GM12878 (cell line): ENCODE measurements around the gene CAPN10. TPM values are rescaled to one million over a fixed set of nuclear protein-coding genes. Genes with fewer than 3 reads are reported as not detected.

ENCODE experiments used
- ATAC-seq: fragments of 200-7000 bp; cut with Tn5 transposase; 3 replicates; pipeline ENCODE4 v1.9.1; 2020; ENCODE audit warnings: mild to moderate bottlenecking, moderate library complexity
- BruUV-seq: library from RNA; stranded (reverse); fragments of 400-500 nt; replicated peaks from 2 replicates; lab custom pipeline; 2021; lab: Mats Ljungman, UMichigan
- CTCF ChIA-PET: fragments of 300-600 bp; sonication (Branson Sonifier 250); formaldehyde crosslinking; extraction: SDS; loops from one replicate; lab custom pipeline; 2021; ENCODE audit warnings: inconsistent platforms; lab: Yijun Ruan, JAX
- POLR2A ChIA-PET: fragments of 350-600 bp; formaldehyde crosslinking; extraction: SDS; loops from one replicate; lab custom pipeline; 2021; ENCODE audit warnings: inconsistent platforms; lab: Charles Lee
- RAD21 ChIA-PET: fragments of 300-600 bp; sonication (Branson Sonifier 250); formaldehyde crosslinking; loops from one replicate; lab custom pipeline; 2023; ENCODE audit warnings: antibody characterized with exemption; ENCODE audit not compliant: unreplicated experiment; lab: Charles Lee
- SMC1A ChIA-PET: fragments of 300-600 bp; sonication (Branson Sonifier 250); formaldehyde crosslinking; loops from one replicate; lab custom pipeline; 2023; ENCODE audit not compliant: unreplicated experiment, uncharacterized antibody; lab: Charles Lee
- DNase-seq: peaks from one replicate; pipeline ENCODE4 v3.0.0-alpha.2; 2011; ENCODE audit warnings: low read depth, low spot score
- FAIRE-seq: peaks from 3 replicates; lab custom pipeline; 2011; peaks lifted over from hg19 to GRCh38; lab: Jason Lieb, UNC
- H2AFZ ChIP-seq: 2 replicates; pipeline ENCODE4 v1.6.0; 2011; ENCODE audit warnings: low read depth, low read length, control low read depth; ENCODE audit not compliant: control insufficient read depth
- H3K27ac ChIP-seq: 2 replicates; pipeline ENCODE4 v1.5.1; 2011; ENCODE audit warnings: control low read depth; ENCODE audit not compliant: control insufficient read depth, insufficient read depth
- H3K27me3 ChIP-seq, 2 experiments: replicated peaks in 1 of 2; 2 replicates each; pipeline versions ENCODE4 v1.6.0 to v1.6.1; 2011; ENCODE audit warnings: low read length in 1 of 2; ENCODE audit not compliant: control insufficient read depth in 2 of 2, insufficient read depth in 2 of 2
- H3K36me3 ChIP-seq, 2 experiments: 2 replicates each; pipeline ENCODE4 v1.5.1; 2011; ENCODE audit warnings: low read length in 1 of 2; ENCODE audit not compliant: control insufficient read depth in 2 of 2, insufficient read depth in 2 of 2
- H3K4me1 ChIP-seq: 2 replicates; pipeline ENCODE4 v1.6.1; 2011; ENCODE audit warnings: mild to moderate bottlenecking, low read length, moderate library complexity, mixed read lengths; ENCODE audit not compliant: control insufficient read depth, insufficient read depth
- H3K4me2 ChIP-seq: 2 replicates; pipeline ENCODE4 v1.6.0; 2011; ENCODE audit warnings: control low read depth; ENCODE audit not compliant: control insufficient read depth, insufficient read depth
- H3K4me3 ChIP-seq: fragments of 200-600 bp; sonication (generic); 2 replicates; pipeline ENCODE4 v1.5.1; 2016
- H3K79me2 ChIP-seq: 2 replicates; pipeline ENCODE4 v1.6.0; 2011; ENCODE audit warnings: low read length; ENCODE audit not compliant: control insufficient read depth, insufficient read depth
- H3K9ac ChIP-seq: 2 replicates; pipeline ENCODE4 v1.8.0; 2011; ENCODE audit warnings: low read length, control low read depth, mixed read lengths; ENCODE audit not compliant: control insufficient read depth, insufficient read depth
- H3K9me3 ChIP-seq: replicated peaks from 3 replicates; pipeline ENCODE4 v1.5.1; 2011; ENCODE audit warnings: mild to moderate bottlenecking, low read length; ENCODE audit not compliant: control insufficient read depth, insufficient read depth
- H4K20me1 ChIP-seq: 2 replicates; pipeline ENCODE4 v1.6.0; 2011; ENCODE audit not compliant: control insufficient read depth, insufficient read depth
- ASH2L ChIP-seq: fragments of 300-600, 200-600 bp; sonication (generic); IDR thresholded peaks from 2 replicates; pipeline ENCODE4 v1.6.1; 2017; ENCODE audit warnings: low read depth, mild to moderate bottlenecking, borderline replicate concordance
- BRCA1 ChIP-seq: IDR thresholded peaks from 2 replicates; pipeline ENCODE4 v1.6.1; 2011; ENCODE audit warnings: low read depth, low read length, improper control_type of control experiment
- CHD1 ChIP-seq: IDR thresholded peaks from 2 replicates; pipeline ENCODE4 v1.6.1; 2012; ENCODE audit warnings: low read depth, low read length, improper control_type of control experiment
- CREB1 ChIP-seq: IDR thresholded peaks from 2 replicates; pipeline ENCODE4 v1.6.1; 2012; ENCODE audit warnings: low read depth, mild to moderate bottlenecking, inconsistent platforms
- CUX1 ChIP-seq: IDR thresholded peaks from 2 replicates; pipeline ENCODE4 v1.6.1; 2012; ENCODE audit warnings: improper control_type of control experiment, low read depth, low read length; ENCODE audit not compliant: insufficient replicate concordance
- E2F4 ChIP-seq: IDR thresholded peaks from 2 replicates; pipeline ENCODE4 v1.6.1; 2012; ENCODE audit warnings: low read depth, low read length, improper control_type of control experiment
- ETV6 ChIP-seq, 2 experiments: fragments of 450-650 bp in 1 of 2; IDR thresholded peaks in 1 of 2; conservative IDR thresholded peaks in 1 of 2; 2 replicates each; pipeline ENCODE4 v1.6.1; 2014; ENCODE audit warnings: antibody characterized with exemption in 1 of 2, borderline replicate concordance in 1 of 2, low read depth in 1 of 2, mild to moderate bottlenecking in 1 of 2, moderate library complexity in 1 of 2
- IKZF1 ChIP-seq: fragments of 450-650 bp; conservative IDR thresholded peaks from 2 replicates; pipeline ENCODE4 v1.6.1; 2017; ENCODE audit warnings: antibody characterized with exemption, mild to moderate bottlenecking
- MYC ChIP-seq: IDR thresholded peaks from 2 replicates; pipeline ENCODE4 v1.6.1; 2011; ENCODE audit warnings: mild to moderate bottlenecking, low read length, moderate library complexity, inconsistent platforms; ENCODE audit not compliant: insufficient read depth, insufficient replicate concordance, insufficient read length, severe bottlenecking
- NFYA ChIP-seq: IDR thresholded peaks from 2 replicates; pipeline ENCODE4 v1.6.1; 2011; ENCODE audit warnings: low read depth, mild to moderate bottlenecking, low read length, improper control_type of control experiment, borderline replicate concordance
- NFYB ChIP-seq: IDR thresholded peaks from 2 replicates; pipeline ENCODE4 v1.6.1; 2011; ENCODE audit warnings: low read depth, mild to moderate bottlenecking, low read length, improper control_type of control experiment, moderate library complexity; ENCODE audit not compliant: insufficient read depth
- PRDM15 ChIP-seq: fragments of 450-650 bp; formaldehyde crosslinking; IDR thresholded peaks from 2 replicates; pipeline ENCODE4 v1.4.0; 2020; ENCODE audit warnings: mild to moderate bottlenecking, moderate library complexity
- SPI1 ChIP-seq: IDR thresholded peaks from 2 replicates; pipeline ENCODE4 v1.6.1; 2011; ENCODE audit warnings: low read depth, mild to moderate bottlenecking, low read length, moderate library complexity, borderline replicate concordance; ENCODE audit not compliant: insufficient read depth
- ZNF622 ChIP-seq: fragments of 450-650 bp; IDR thresholded peaks from 2 replicates; pipeline ENCODE4 v1.6.1; 2017; ENCODE audit warnings: mild to moderate bottlenecking, inconsistent platforms
- WGBS: methylation state at CpG from one replicate; pipeline ENCODE4 v1.1.6; 2016; ENCODE audit warnings: low lambda C conversion rate; ENCODE audit not compliant: insufficient replicate concordance, insufficient coverage; ENCODE audit errors: missing lambda C conversion rate; 5-methylcytosine and 5-hydroxymethylcytosine counted together
- in situ Hi-C: fragments of 300-500 bp; cut with MboI; formaldehyde crosslinking; loops from 9 replicates; pipeline ENCODE4 v1.14.3; 2018; ENCODE audit warnings: mixed read lengths
- intact Hi-C: fragments of 100-400 bp; cut with micrococcal nuclease; formaldehyde crosslinking; loops from one replicate; pipeline ENCODE4 v1.14.2; 2022; ENCODE audit not compliant: unreplicated experiment
- polyA plus RNA-seq, 11 experiments: library from polyadenylated mRNA; depleted of rRNA in 4 of 11; unstranded in 6 of 11; stranded (reverse) in 5 of 11; fragments of >200 nt; fragmentation: Nextera tagmentation in 4 of 11; fragmentation: Illumina TruSeq in 1 of 11; extraction: Ambion mirVana in 4 of 11; extraction: Trizol in 1 of 11; gene quantifications; 1 replicate in 1 of 11; 2 replicates in 10 of 11; pipeline versions ENCODE4 v1.2.1 to v1.2.3, GENCODE V29; 2011 to 2016; ENCODE audit warnings: inconsistent platforms in 2 of 11, missing spikeins in 2 of 11, low read depth in 1 of 11
- total RNA-seq, 4 experiments: library from RNA; depleted of rRNA in 3 of 4; stranded (reverse); fragments of >200 nt in 3 of 4; fragmentation: Illumina TruSeq in 1 of 4; extraction: Trizol in 1 of 4; gene quantifications; 2 replicates each; pipeline versions ENCODE4 v1.2.1 to v1.2.3, GENCODE V29; 2013 to 2021

Gene CAPN10
- total and polyA plus RNA-seq, 10 of the 15 experiments (the other 5 are each of a cell fraction or from before 2014, with no cell fraction given): 0.37 to 40.6 (median 17.5) TPM

GRCh38 chr2:240639566-240639965 is 53.0 kb downstream of the CAPN10 start:
- no TSS peak for BruUV-seq
- ATAC-seq (no peak), DNase-seq (no peak), FAIRE-seq (no peak)
- Histone ChIP-seq H4K20me1 (no peaks in the 10 kb centered on the region), H3K9ac (no peak overlapping the region), H3K36me3 (no peaks in the 10 kb centered on the region), H3K79me2 (no peaks in the 10 kb centered on the region), H3K4me2 (no peak overlapping the region), H3K9me3 (no peaks in the 10 kb centered on the region; the same call in 2 of the 3 replicates), H3K4me1 (no peaks in the 10 kb centered on the region), H3K27ac (no peak overlapping the region), H2AFZ (no peak overlapping the region), H3K27me3 (no peaks in the 10 kb centered on the region), H3K4me3 (no peak overlapping the region)
- POLR2A ChIA-PET: no interaction called here
- RAD21 ChIA-PET: no interaction called here
- CTCF ChIA-PET: no interaction called here
- WGBS: 75% methylated on average over 18 of the region's 18 CpGs
- in situ Hi-C loops (no loop called here), intact Hi-C loops (no loop called here)
- SMC1A ChIA-PET: interaction anchor here (0.7 kb wide), 1 partner anchor 16 kb away, joined by 3 read pairs; no protein-coding TSS in a partner anchor
- no peak for TF ChIP-seq MYC
- no peak for TF ChIP-seq CHD1
- TF ChIP-seq NFYA: no peak
- TF ChIP-seq CREB1: no peak
- no peak for TF ChIP-seq NFYB
- TF ChIP-seq ETV6 (conservative IDR thresholded peaks at IDR 0.05 in 1 of 2, IDR thresholded peaks at IDR 0.05 in 1 of 2; ENCODE audit: borderline replicate concordance in 1 of 2, low read depth in 1 of 2): no peak
- no peak for TF ChIP-seq E2F4
- no peak for TF ChIP-seq ZNF622
- TF ChIP-seq BRCA1: no peak
- TF ChIP-seq PRDM15 (CRISPR knock-in tag): no peak
- TF ChIP-seq SPI1: no peak
- no peak for TF ChIP-seq IKZF1
- TF ChIP-seq ASH2L: no peak
- no peak for TF ChIP-seq CUX1
